GM23248 (cell line): Measurements from ENCODE around the gene DDX10. TPM values are rescaled to one million over a fixed set of nuclear protein-coding genes. Genes with fewer than 3 reads are reported as not detected.
A peak's percentile ranks its signal among the peaks of the same experiment; 100 is the strongest.

Experiments
- DNase-seq: peaks from one replicate; pipeline ENCODE4 v3.0.0-alpha.2; 2015
- H2AFZ ChIP-seq: fragments of 200-600 bp; sonication (generic); 2 replicates; pipeline ENCODE4 v1.6.1; 2016; ENCODE audit warnings: antibody characterized with exemption
- H3F3A ChIP-seq: fragments of 200-600 bp; sonication (generic); 2 replicates; pipeline ENCODE4 v1.6.1; 2016; ENCODE audit warnings: mild to moderate bottlenecking, antibody characterized with exemption, mixed run types; ENCODE audit not compliant: insufficient read depth
- H3K27ac ChIP-seq: fragments of 200-600 bp; sonication (generic); 2 replicates; pipeline ENCODE4 v1.5.1; 2016; ENCODE audit warnings: mild to moderate bottlenecking
- H3K27me3 ChIP-seq: fragments of 200-600 bp; sonication (generic); replicated peaks from 2 replicates; pipeline ENCODE4 v1.6.1; 2016; ENCODE audit warnings: mild to moderate bottlenecking; ENCODE audit not compliant: insufficient read depth
- H3K36me3 ChIP-seq: fragments of 200-600 bp; sonication (generic); 2 replicates; pipeline ENCODE4 v1.6.1; 2016; ENCODE audit warnings: low read depth, mild to moderate bottlenecking
- H3K4me1 ChIP-seq: fragments of 200-600 bp; sonication (generic); 2 replicates; pipeline ENCODE4 v1.6.1; 2016; ENCODE audit warnings: mild to moderate bottlenecking; ENCODE audit not compliant: insufficient read depth
- H3K4me2 ChIP-seq: fragments of 200-600 bp; sonication (generic); one replicate; pipeline ENCODE4 v1.6.1; 2016; ENCODE audit warnings: mild to moderate bottlenecking; ENCODE audit not compliant: unreplicated experiment
- H3K4me3 ChIP-seq: fragments of 200-600 bp; sonication (generic); 2 replicates; pipeline ENCODE4 v1.5.1; 2016; ENCODE audit warnings: mild to moderate bottlenecking
- H3K79me2 ChIP-seq: fragments of 200-600 bp; sonication (generic); 2 replicates; pipeline ENCODE4 v1.6.1; 2016; ENCODE audit warnings: mild to moderate bottlenecking; ENCODE audit not compliant: insufficient read depth
- H3K9ac ChIP-seq: fragments of 200-600 bp; sonication (generic); 2 replicates; pipeline ENCODE4 v1.6.1; 2016; ENCODE audit warnings: mild to moderate bottlenecking
- H3K9me2 ChIP-seq: fragments of 200-600 bp; sonication (generic); 2 replicates; pipeline ENCODE4 v1.6.1; 2016; ENCODE audit warnings: mixed run types, mild to moderate bottlenecking, moderate library complexity; ENCODE audit not compliant: insufficient read depth
- H3K9me3 ChIP-seq: fragments of 200-600 bp; sonication (generic); one replicate; pipeline ENCODE4 v1.6.1; 2017; ENCODE audit warnings: low read depth
- H4K20me1 ChIP-seq: fragments of 200-600 bp; sonication (generic); 2 replicates; pipeline ENCODE4 v1.6.0; 2016; ENCODE audit not compliant: insufficient read depth
- EZH2 ChIP-seq: fragments of 200-600 bp; sonication (generic); IDR thresholded peaks from 2 replicates; pipeline ENCODE4 v1.6.1; 2018; ENCODE audit warnings: antibody characterized with exemption, mild to moderate bottlenecking; ENCODE audit not compliant: insufficient read depth, poor library complexity, severe bottlenecking
- EZH2phosphoT487 ChIP-seq: fragments of 200-600 bp; sonication (generic); IDR thresholded peaks from 2 replicates; pipeline ENCODE4 v1.6.1; 2018; ENCODE audit warnings: antibody characterized with exemption, moderate library complexity, mild to moderate bottlenecking, low read depth; ENCODE audit not compliant: insufficient read depth
- WGBS, 2 experiments: methylation state at CpG; one replicate each; pipeline ENCODE4 v1.1.6; 2015 to 2017; ENCODE audit warnings: low lambda C conversion rate in 2 of 2, low coverage in 1 of 2; ENCODE audit errors: missing lambda C conversion rate in 2 of 2; 5-methylcytosine and 5-hydroxymethylcytosine counted together
- in situ Hi-C: fragments of 300-500 bp; cut with MboI; formaldehyde crosslinking; loops from 2 replicates; pipeline ENCODE4 v1.15.0; 2020
- polyA plus RNA-seq: library from polyadenylated mRNA; unstranded; fragments of >200 nt; fragmentation: Nextera tagmentation; extraction: Ambion mirVana; gene quantifications from 2 replicates; pipeline ENCODE4 v1.2.1, GENCODE V29; 2016
- total RNA-seq: library from RNA; depleted of rRNA; stranded (reverse); fragments of >200 nt; shearing (Covaris generic); gene quantifications from 2 replicates; pipeline ENCODE4 v1.2.3, GENCODE V29; 2014

The DDX10 gene
- total and polyA plus RNA-seq, 2 experiments from 2014 or later: 23.6 to 31.2 TPM

- no peaks in the 10 kb centered on the region for H3K79me2 ChIP-seq
- H3K27me3 ChIP-seq: no peaks in the 10 kb centered on the region
- no peaks in the 10 kb centered on the region for H3K36me3 ChIP-seq
- H3K4me3 ChIP-seq: no peak overlapping the region
- no peak overlapping the region for H3K9ac ChIP-seq
- no peak overlapping the region for H2AFZ ChIP-seq
- DNase-seq: no peak
- H3K4me1 ChIP-seq: peaks cover 18% of the 10 kb centered on the region
- in situ Hi-C loops: no loop called here
- H3K27ac ChIP-seq: no peak overlapping the region
- no peak overlapping the region for H3K4me2 ChIP-seq
- WGBS, 2 experiments: 97 to 98% methylated on average over 3 of the region's 3 CpGs
- H3K9me3 ChIP-seq: no peaks in the 10 kb centered on the region
- H4K20me1 ChIP-seq: no peaks in the 10 kb centered on the region
- peaks cover 13% of the 10 kb centered on the region for H3F3A ChIP-seq
- no peak for TF ChIP-seq EZH2
- TF ChIP-seq EZH2phosphoT487: no peak
- no peaks in the 10 kb centered on the region for H3K9me2 ChIP-seq
These were observed 295.0 kb downstream of the DDX10 start for GRCh38 chr11:108959874-108960273.

DNA sequence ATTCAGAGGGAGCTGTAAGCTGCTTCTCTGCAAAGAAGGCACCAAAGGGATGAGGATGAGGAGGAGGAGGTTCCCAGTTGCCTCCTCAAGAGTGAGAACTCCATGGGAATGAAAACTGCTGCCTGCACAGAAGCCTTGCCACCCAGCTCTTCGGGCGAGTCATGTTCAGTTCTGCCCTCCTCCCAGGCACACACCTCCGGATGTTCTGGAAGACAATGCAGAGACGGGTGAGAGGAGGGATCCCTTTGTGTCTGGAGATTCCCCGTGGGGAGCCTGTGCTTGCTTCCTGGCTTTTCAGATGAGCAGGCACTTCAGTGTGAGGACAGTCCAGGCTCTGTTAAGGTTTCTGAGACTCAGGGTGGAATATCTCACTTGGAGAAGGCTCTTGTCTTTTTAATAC, 295.6 kb downstream of the DDX10 start:
- peak; percentile 27 for DNase-seq
- in situ Hi-C loops: no loop called here
- Histone ChIP-seq H3K27me3 (no peaks in the 10 kb centered on the region), H3K4me3 (no peak overlapping the region), H3K9me3 (no peaks in the 10 kb centered on the region), H3K4me2 (no peak overlapping the region), H3K36me3 (no peaks in the 10 kb centered on the region), H2AFZ (no peak overlapping the region), H3K79me2 (no peaks in the 10 kb centered on the region), H3K27ac (no peak overlapping the region), H4K20me1 (no peaks in the 10 kb centered on the region), H3K4me1 (peaks cover 22% of the 10 kb centered on the region), H3K9ac (no peak overlapping the region), H3K9me2 (no peaks in the 10 kb centered on the region), H3F3A (peaks cover 18% of the 10 kb centered on the region)
- TF ChIP-seq EZH2phosphoT487 (no peak), EZH2 (no peak)
- 79 to 83% methylated on average over 5 of the region's 5 CpGs for WGBS, 2 experiments

GRCh38 chr11:108961095-108961494, 296.2 kb downstream of the DDX10 start:
- no peak overlapping the region for H3K27ac ChIP-seq
- no peaks in the 10 kb centered on the region for H3K79me2 ChIP-seq
- H2AFZ ChIP-seq: no peak overlapping the region
- no peaks in the 10 kb centered on the region for H3K27me3 ChIP-seq
- in situ Hi-C loops: no loop called here
- H4K20me1 ChIP-seq: no peaks in the 10 kb centered on the region
- no peak overlapping the region for H3K4me2 ChIP-seq
- TF ChIP-seq EZH2 (no peak), EZH2phosphoT487 (no peak)
- peaks cover 23% of the 10 kb centered on the region for H3K4me1 ChIP-seq
- no peaks in the 10 kb centered on the region for H3K36me3 ChIP-seq
- no peaks in the 10 kb centered on the region for H3K9me3 ChIP-seq
- no peak for DNase-seq
- peaks cover 18% of the 10 kb centered on the region for H3F3A ChIP-seq
- WGBS, 2 experiments: 70 to 72% methylated on average over 4 of the region's 4 CpGs
- H3K9ac ChIP-seq: no peak overlapping the region
- H3K9me2 ChIP-seq: no peaks in the 10 kb centered on the region
- no peak overlapping the region for H3K4me3 ChIP-seq

- TF ChIP-seq EZH2 (no peak), EZH2phosphoT487 (no peak)
- H3K9me2 ChIP-seq: no peaks in the 10 kb centered on the region
- no peak overlapping the region for H3K4me3 ChIP-seq
- no peaks in the 10 kb centered on the region for H3K36me3 ChIP-seq
- no peak overlapping the region for H3K9ac ChIP-seq
- H2AFZ ChIP-seq: no peak overlapping the region
- in situ Hi-C loops: no loop called here
- 88 to 90% methylated on average over 4 of the region's 4 CpGs for WGBS, 2 experiments
- no peak overlapping the region for H3K4me2 ChIP-seq
- no peak overlapping the region for H3K27ac ChIP-seq
- H3K4me1 ChIP-seq: peaks cover 31% of the 10 kb centered on the region
- H3K9me3 ChIP-seq: no peaks in the 10 kb centered on the region
- no peaks in the 10 kb centered on the region for H3K79me2 ChIP-seq
- peaks cover 21% of the 10 kb centered on the region for H3F3A ChIP-seq
- H3K27me3 ChIP-seq: no peaks in the 10 kb centered on the region
- no peak for DNase-seq
- no peaks in the 10 kb centered on the region for H4K20me1 ChIP-seq
These were observed 298.2 kb downstream of the DDX10 start for GRCh38 chr11:108963118-108963517.

DNA sequence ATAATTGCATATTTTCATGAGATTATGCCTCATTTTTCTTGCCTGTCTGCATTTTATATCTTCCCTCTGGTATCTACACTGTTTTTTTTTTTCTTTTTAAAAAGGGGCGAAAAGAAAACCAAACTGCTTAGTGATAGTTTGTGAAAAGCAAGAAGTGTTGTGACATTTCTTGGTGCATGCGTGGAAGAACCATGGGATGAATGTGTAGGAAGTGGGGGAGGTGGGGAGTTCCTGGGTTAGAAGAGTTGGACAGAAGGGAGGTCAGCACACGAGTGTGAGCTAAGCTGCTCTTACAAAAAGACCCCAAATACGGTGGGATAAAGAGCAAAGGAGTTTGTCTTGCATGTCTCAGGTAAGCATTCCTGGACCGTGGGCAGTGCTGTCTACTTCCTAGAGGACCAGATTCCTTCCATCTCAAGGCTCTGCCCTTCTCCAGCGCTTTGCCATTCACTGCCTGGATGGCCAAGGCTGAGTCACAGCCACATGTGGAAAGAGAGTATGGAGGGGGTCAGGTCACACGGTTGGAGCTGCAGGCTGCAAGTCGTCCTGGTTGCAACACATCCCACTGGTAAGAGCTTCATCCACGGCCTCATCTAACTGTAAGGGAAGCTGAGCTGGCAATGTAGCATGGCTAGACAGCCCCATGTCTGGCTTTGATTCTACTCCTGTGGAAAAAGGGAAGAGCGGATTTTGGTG, 300.6 kb downstream of the DDX10 start:
- peaks cover 14% of the 10 kb centered on the region; the same call in 1 of the 2 replicates for H3F3A ChIP-seq
- DNase-seq: peak; percentile 96
- no peaks in the 10 kb centered on the region for H3K79me2 ChIP-seq
- no peak overlapping the region for H3K4me2 ChIP-seq
- TF ChIP-seq EZH2 (no peak), EZH2phosphoT487 (no peak)
- in situ Hi-C loops: no loop called here
- H2AFZ ChIP-seq: 0 out of 2 replicates have a peak overlapping the region, but pooled peaks have one; percentile 0
- no peaks in the 10 kb centered on the region for H3K9me3 ChIP-seq
- H4K20me1 ChIP-seq: no peaks in the 10 kb centered on the region
- H3K27ac ChIP-seq: peak overlapping the region; percentile 26; the same call in 1 of the 2 replicates
- no peak overlapping the region for H3K9ac ChIP-seq
- peaks cover 15% of the 10 kb centered on the region for H3K4me1 ChIP-seq
- no peaks in the 10 kb centered on the region for H3K9me2 ChIP-seq
- H3K27me3 ChIP-seq: no peaks in the 10 kb centered on the region
- H3K4me3 ChIP-seq: no peak overlapping the region
- WGBS, 2 experiments: 44 to 48% methylated on average over 10 of the region's 10 CpGs
- H3K36me3 ChIP-seq: no peaks in the 10 kb centered on the region
